IMR-90 (cell line): ENCODE measurements around the gene ATG10. TPM values are rescaled to one million over a fixed set of nuclear protein-coding genes. Genes with fewer than 3 reads are reported as not detected.

ENCODE experiments used
- ATAC-seq: fragments of 200-7000 bp; cut with Tn5 transposase; 2 replicates; pipeline ENCODE4 v1.9.1; 2020; ENCODE audit warnings: low read depth, mild to moderate bottlenecking, moderate library complexity
- BruUV-seq: library from RNA; stranded (reverse); fragments of 400-500 nt; replicated peaks from 2 replicates; lab custom pipeline; 2021; lab: Mats Ljungman, UMichigan
- CTCF ChIA-PET: fragments of 300-600 bp; formaldehyde crosslinking; extraction: SDS; loops from one replicate; lab custom pipeline; 2021; ENCODE audit warnings: antibody characterized with exemption; lab: Yijun Ruan, JAX
- POLR2A ChIA-PET: fragments of 300-600 bp; sonication (Branson Sonifier 250); formaldehyde crosslinking; loops from one replicate; lab custom pipeline; 2022; ENCODE audit warnings: antibody characterized with exemption; ENCODE audit not compliant: unreplicated experiment; lab: Charles Lee
- DNase-seq: peaks from one replicate; pipeline ENCODE4 v3.0.0; 2013
- H2AFZ ChIP-seq: replicated peaks from 2 replicates; pipeline ENCODE3; 2013; ENCODE audit warnings: low read length, mild to moderate bottlenecking; ENCODE audit not compliant: poor library complexity
- H2AK5ac ChIP-seq: 2 replicates; pipeline ENCODE4 v1.6.1; 2013; ENCODE audit warnings: low read depth, low read length, inconsistent platforms
- H2AK9ac ChIP-seq: replicated peaks from 2 replicates; pipeline ENCODE3; 2013; ENCODE audit warnings: mild to moderate bottlenecking, low read depth, low read length, moderate library complexity; ENCODE audit not compliant: poor library complexity
- H2BK120ac ChIP-seq: 2 replicates; pipeline ENCODE4 v1.6.1; 2013; ENCODE audit warnings: low read depth, low read length, inconsistent platforms
- H2BK15ac ChIP-seq: 3 replicates; pipeline ENCODE4 v1.6.1; 2013; ENCODE audit warnings: low read depth, low read length, inconsistent platforms
- H2BK20ac ChIP-seq: 2 replicates; pipeline ENCODE4 v1.6.1; 2013; ENCODE audit warnings: low read depth, mild to moderate bottlenecking, inconsistent platforms, low read length, moderate library complexity
- H2BK5ac ChIP-seq: 2 replicates; pipeline ENCODE4 v1.6.1; 2013; ENCODE audit warnings: mild to moderate bottlenecking, low read depth, low read length, inconsistent platforms; ENCODE audit not compliant: poor library complexity, severe bottlenecking
- H3K14ac ChIP-seq: replicated peaks from 2 replicates; pipeline ENCODE4 v1.6.1; 2013; ENCODE audit warnings: low read depth, low read length, inconsistent platforms
- H3K18ac ChIP-seq: 2 replicates; pipeline ENCODE4 v1.6.1; 2013; ENCODE audit warnings: low read depth, low read length, control low read depth
- H3K23ac ChIP-seq: 2 replicates; pipeline ENCODE4 v1.6.1; 2013; ENCODE audit warnings: low read depth, low read length, inconsistent platforms
- H3K27ac ChIP-seq: 2 replicates; pipeline ENCODE4 v1.5.1; 2013; ENCODE audit warnings: mild to moderate bottlenecking, control low read depth, low read length; ENCODE audit not compliant: insufficient read depth
- H3K27me3 ChIP-seq: 2 replicates; pipeline ENCODE4 v1.6.1; 2013; ENCODE audit warnings: low read length; ENCODE audit not compliant: control insufficient read depth, insufficient read depth
- H3K36me3 ChIP-seq: 2 replicates; pipeline ENCODE4 v1.6.1; 2013; ENCODE audit warnings: low read length, mixed read lengths; ENCODE audit not compliant: control insufficient read depth, insufficient read depth
- H3K4ac ChIP-seq: 2 replicates; pipeline ENCODE4 v1.6.1; 2013; ENCODE audit warnings: low read depth, low read length, inconsistent platforms
- H3K4me1 ChIP-seq: 2 replicates; pipeline ENCODE4 v1.6.1; 2013; ENCODE audit warnings: low read length, mixed read lengths; ENCODE audit not compliant: control insufficient read depth, insufficient read depth
- H3K4me2 ChIP-seq: 2 replicates; pipeline ENCODE4 v1.6.1; 2013; ENCODE audit warnings: low read depth, mild to moderate bottlenecking, control low read depth, low read length, moderate library complexity
- H3K4me3 ChIP-seq: 2 replicates; pipeline ENCODE4 v1.5.1; 2013; ENCODE audit warnings: low read depth, mild to moderate bottlenecking, control low read depth, low read length, moderate library complexity; ENCODE audit not compliant: insufficient read depth
- H3K56ac ChIP-seq: 2 replicates; pipeline ENCODE4 v1.6.1; 2013; ENCODE audit warnings: low read length, inconsistent platforms; ENCODE audit not compliant: insufficient read depth; ENCODE audit errors: extremely low read depth
- H3K79me1 ChIP-seq, 2 experiments: 2 replicates each; pipeline ENCODE4 v1.6.1; 2013; ENCODE audit warnings: low read length in 2 of 2, inconsistent platforms in 1 of 2, low read depth in 1 of 2
- H3K9ac ChIP-seq: 2 replicates; pipeline ENCODE4 v1.6.1; 2013; ENCODE audit warnings: low read depth, low read length, control low read depth
- H3K9me1 ChIP-seq: 2 replicates; pipeline ENCODE4 v1.6.1; 2013; ENCODE audit warnings: low read length, inconsistent platforms; ENCODE audit not compliant: insufficient read depth
- H3K9me3 ChIP-seq: 2 replicates; pipeline ENCODE4 v1.6.1; 2013; ENCODE audit warnings: low read length; ENCODE audit not compliant: control insufficient read depth, insufficient read depth
- H4K20me1 ChIP-seq: 2 replicates; pipeline ENCODE4 v1.6.1; 2013; ENCODE audit warnings: low read length, inconsistent platforms; ENCODE audit not compliant: insufficient read depth
- H4K5ac ChIP-seq: 2 replicates; pipeline ENCODE4 v1.6.1; 2013; ENCODE audit warnings: mild to moderate bottlenecking, low read depth, low read length, control low read depth
- H4K8ac ChIP-seq, 2 experiments: 2 replicates each; pipeline ENCODE4 v1.6.1; 2013; ENCODE audit warnings: low read depth in 2 of 2, low read length in 2 of 2, control low read depth in 1 of 2, inconsistent platforms in 1 of 2
- H4K91ac ChIP-seq: 2 replicates; pipeline ENCODE4 v1.6.1; 2013; ENCODE audit warnings: low read depth, low read length, inconsistent platforms; ENCODE audit not compliant: insufficient read depth
- BHLHE40 ChIP-seq: fragments of 150-350 bp; IDR thresholded peaks from 2 replicates; pipeline ENCODE4 v1.6.1; 2016; ENCODE audit warnings: mild to moderate bottlenecking, low read depth, low read length
- CEBPB ChIP-seq: IDR thresholded peaks from 2 replicates; pipeline ENCODE4 v1.6.1; 2012; ENCODE audit warnings: low read depth, low read length, improper control_type of control experiment
- CHD1 ChIP-seq: IDR thresholded peaks from 2 replicates; pipeline ENCODE4 v1.6.1; 2012; ENCODE audit warnings: low read depth, low read length, improper control_type of control experiment
- CTCF ChIP-seq: conservative IDR thresholded peaks from 2 replicates; pipeline ENCODE4 v1.5.1; 2012; ENCODE audit warnings: mild to moderate bottlenecking, low read depth, low read length, improper control_type of control experiment
- FOS ChIP-seq: fragments of 150-350 bp; IDR thresholded peaks from 2 replicates; pipeline ENCODE4 v1.6.1; 2016; ENCODE audit warnings: low read depth, low read length
- MAFK ChIP-seq: IDR thresholded peaks from 2 replicates; pipeline ENCODE4 v1.6.1; 2012; ENCODE audit warnings: low read depth, low read length, improper control_type of control experiment
- MAZ ChIP-seq: IDR thresholded peaks from 2 replicates; pipeline ENCODE4 v1.6.1; 2012; ENCODE audit warnings: low read depth, mild to moderate bottlenecking, low read length, improper control_type of control experiment, moderate library complexity, borderline replicate concordance
- MXI1 ChIP-seq: IDR thresholded peaks from 2 replicates; pipeline ENCODE4 v1.6.1; 2012; ENCODE audit warnings: low read depth, mild to moderate bottlenecking, low read length, moderate library complexity, borderline replicate concordance
- NFE2L2 ChIP-seq: fragments of 150-350 bp; IDR thresholded peaks from 2 replicates; pipeline ENCODE4 v1.6.1; 2016; ENCODE audit warnings: low read depth, mild to moderate bottlenecking, low read length
- POLR2A ChIP-seq: IDR thresholded peaks from 2 replicates; pipeline ENCODE4 v1.6.1; 2012; ENCODE audit warnings: mild to moderate bottlenecking, low read depth, low read length
- RAD21 ChIP-seq: IDR thresholded peaks from 2 replicates; pipeline ENCODE4 v1.6.1; 2012; ENCODE audit warnings: low read length, improper control_type of control experiment
- RCOR1 ChIP-seq: IDR thresholded peaks from 2 replicates; pipeline ENCODE4 v1.6.1; 2012; ENCODE audit warnings: mild to moderate bottlenecking, low read length, improper control_type of control experiment; ENCODE audit not compliant: insufficient replicate concordance
- RFX5 ChIP-seq: IDR thresholded peaks from 2 replicates; pipeline ENCODE4 v1.8.0; 2012; ENCODE audit warnings: low read depth, mild to moderate bottlenecking, low read length, moderate library complexity
- SMC3 ChIP-seq: fragments of 150-350 bp; IDR thresholded peaks from 2 replicates; pipeline ENCODE4 v1.6.1; 2016; ENCODE audit warnings: low read depth, mild to moderate bottlenecking, antibody characterized with exemption, low read length, moderate library complexity
- WGBS, 2 experiments: methylation state at CpG; one replicate each; pipeline versions ENCODE4 v1.1.5 to v1.1.7; 2013; ENCODE audit warnings: missing lambda C conversion rate in 2 of 2; ENCODE audit not compliant: insufficient read length in 1 of 2; ENCODE audit errors: extremely low coverage in 2 of 2; 5-methylcytosine and 5-hydroxymethylcytosine counted together
- dilution Hi-C: fragments of 300-500 bp; cut with HindIII; formaldehyde crosslinking; loops from one replicate; pipeline ENCODE4 v1.14.3; 2018; ENCODE audit warnings: low sequenced_read_pairs; ENCODE audit not compliant: unreplicated experiment
- in situ Hi-C: fragments of 300-500 bp; cut with MboI; formaldehyde crosslinking; loops from 3 replicates; pipeline ENCODE4 v1.14.3; 2019; ENCODE audit warnings: low sequenced_read_pairs, inconsistent platforms, mixed read lengths
- intact Hi-C: fragments of 100-400 bp; cut with micrococcal nuclease; formaldehyde crosslinking; loops from 2 replicates; pipeline ENCODE4 v1.10.0; 2022
- polyA plus RNA-seq, 3 experiments: library from polyadenylated mRNA; depleted of rRNA; stranded (reverse); fragments of >200 nt; gene quantifications; 2 replicates each; pipeline ENCODE4 v1.2.3, GENCODE V29; 2012; ENCODE audit warnings: low replicate concordance in 1 of 3
- total RNA-seq: library from RNA; depleted of rRNA; stranded (reverse); fragments of >200 nt; gene quantifications from 2 replicates; pipeline ENCODE4 v1.2.3, GENCODE V29; 2012
- TF ChIP-seq, protein P1 (sequence below): fragments of 150-350 bp; IDR thresholded peaks from 2 replicates; pipeline ENCODE4 v1.6.1; 2016; ENCODE audit warnings: low read depth, mild to moderate bottlenecking, low read length, moderate library complexity, borderline replicate concordance
- TF ChIP-seq, protein P2 (sequence below): fragments of 150-350 bp; IDR thresholded peaks from 2 replicates; pipeline ENCODE4 v1.6.1; 2017; ENCODE audit warnings: mild to moderate bottlenecking, antibody characterized with exemption, low read length, low read depth

Gene ATG10
- total and polyA plus RNA-seq, 2 of the 4 experiments (the other 2 are of a cell fraction), result 3.4 to 8.1 TPM

DNA sequence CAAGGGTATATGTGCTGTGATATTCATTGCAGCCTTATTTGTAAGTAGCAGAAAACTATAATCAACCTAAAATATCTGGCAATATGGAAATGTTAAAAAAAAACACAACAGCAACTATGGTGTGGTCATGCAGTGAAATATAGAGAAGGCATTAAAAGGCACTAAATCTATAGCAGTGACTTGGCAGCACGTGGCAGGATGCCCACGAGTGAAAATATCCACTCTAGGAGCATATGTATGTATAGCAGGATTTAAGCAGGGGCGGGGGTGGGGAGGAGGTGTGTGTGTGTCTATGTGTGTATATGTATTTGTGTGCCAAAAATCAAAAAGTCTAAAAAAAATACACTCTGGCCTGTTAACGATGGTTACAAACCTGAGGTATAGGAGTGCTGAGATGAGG is 190.8 kb downstream of the ATG10 start:
- Histone ChIP-seq H3K9ac (no peak overlapping the region), H3K36me3 (no peaks in the 10 kb centered on the region), H3K56ac (no peak overlapping the region), H3K18ac (no peak overlapping the region), H4K20me1 (no peaks in the 10 kb centered on the region; the same call in 1 of the 2 replicates), H3K9me1 (peaks cover 3% of the 10 kb centered on the region; the same call in 1 of the 2 replicates), H3K4me3 (no peak overlapping the region), H2BK120ac (no peak overlapping the region), H4K91ac (no peak overlapping the region), H3K79me1 (no peaks in the 10 kb centered on the region; a peak in 1 of 4 replicates), H3K27ac (no peak overlapping the region), H4K5ac (no peak overlapping the region), H4K8ac (no peak overlapping the region), H3K4me2 (no peak overlapping the region), H3K4me1 (peaks cover 3% of the 10 kb centered on the region), H3K27me3 (no peaks in the 10 kb centered on the region), H3K9me3 (no peaks in the 10 kb centered on the region), H2AFZ (no peak overlapping the region), H2AK9ac (no peak overlapping the region), H2AK5ac (no peak overlapping the region), H3K14ac (no peak overlapping the region), H2BK20ac (no peak overlapping the region), H2BK5ac (no peak overlapping the region), H2BK15ac (no peak overlapping the region), H3K23ac (no peak overlapping the region), H3K4ac (no peak overlapping the region)
- DNase-seq (no peak), ATAC-seq (no peak)
- dilution Hi-C loops (no loop called here), in situ Hi-C loops (loop anchor here (10.0 to 25.0 kb wide), 3 partner anchors 308 to 650 kb away; partner anchors contain the start of gene SSBP2), intact Hi-C loops (no loop called here)
- TF ChIP-seq CEBPB, result no peak
- TF ChIP-seq, protein P1, sequence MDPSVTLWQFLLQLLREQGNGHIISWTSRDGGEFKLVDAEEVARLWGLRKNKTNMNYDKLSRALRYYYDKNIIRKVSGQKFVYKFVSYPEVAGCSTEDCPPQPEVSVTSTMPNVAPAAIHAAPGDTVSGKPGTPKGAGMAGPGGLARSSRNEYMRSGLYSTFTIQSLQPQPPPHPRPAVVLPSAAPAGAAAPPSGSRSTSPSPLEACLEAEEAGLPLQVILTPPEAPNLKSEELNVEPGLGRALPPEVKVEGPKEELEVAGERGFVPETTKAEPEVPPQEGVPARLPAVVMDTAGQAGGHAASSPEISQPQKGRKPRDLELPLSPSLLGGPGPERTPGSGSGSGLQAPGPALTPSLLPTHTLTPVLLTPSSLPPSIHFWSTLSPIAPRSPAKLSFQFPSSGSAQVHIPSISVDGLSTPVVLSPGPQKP, result no peak
- TF ChIP-seq, protein P2, sequence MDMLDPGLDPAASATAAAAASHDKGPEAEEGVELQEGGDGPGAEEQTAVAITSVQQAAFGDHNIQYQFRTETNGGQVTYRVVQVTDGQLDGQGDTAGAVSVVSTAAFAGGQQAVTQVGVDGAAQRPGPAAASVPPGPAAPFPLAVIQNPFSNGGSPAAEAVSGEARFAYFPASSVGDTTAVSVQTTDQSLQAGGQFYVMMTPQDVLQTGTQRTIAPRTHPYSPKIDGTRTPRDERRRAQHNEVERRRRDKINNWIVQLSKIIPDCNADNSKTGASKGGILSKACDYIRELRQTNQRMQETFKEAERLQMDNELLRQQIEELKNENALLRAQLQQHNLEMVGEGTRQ, result no peak
- no peak for TF ChIP-seq POLR2A
- no peak for TF ChIP-seq RAD21
- TF ChIP-seq RCOR1, result no peak
- TF ChIP-seq SMC3, result no peak
- no peak for TF ChIP-seq NFE2L2
- no peak for TF ChIP-seq MXI1
- no peak for TF ChIP-seq MAFK
- TF ChIP-seq BHLHE40, result no peak
- no peak for TF ChIP-seq RFX5
- TF ChIP-seq CHD1, result no peak
- no peak for TF ChIP-seq CTCF
- no peak for TF ChIP-seq MAZ
- no peak for TF ChIP-seq FOS
- CTCF ChIA-PET, result no interaction called here
- no CpG with 5 or more reads among the region's 4 CpGs for WGBS, 2 experiments
- BruUV-seq, result no TSS peak
- POLR2A ChIA-PET, result no interaction called here
